Measurements from ENCODE around the gene C6orf132.
A peak's percentile ranks its signal among the peaks of the same experiment; 100 is the strongest.

Gene C6orf132

DNA sequence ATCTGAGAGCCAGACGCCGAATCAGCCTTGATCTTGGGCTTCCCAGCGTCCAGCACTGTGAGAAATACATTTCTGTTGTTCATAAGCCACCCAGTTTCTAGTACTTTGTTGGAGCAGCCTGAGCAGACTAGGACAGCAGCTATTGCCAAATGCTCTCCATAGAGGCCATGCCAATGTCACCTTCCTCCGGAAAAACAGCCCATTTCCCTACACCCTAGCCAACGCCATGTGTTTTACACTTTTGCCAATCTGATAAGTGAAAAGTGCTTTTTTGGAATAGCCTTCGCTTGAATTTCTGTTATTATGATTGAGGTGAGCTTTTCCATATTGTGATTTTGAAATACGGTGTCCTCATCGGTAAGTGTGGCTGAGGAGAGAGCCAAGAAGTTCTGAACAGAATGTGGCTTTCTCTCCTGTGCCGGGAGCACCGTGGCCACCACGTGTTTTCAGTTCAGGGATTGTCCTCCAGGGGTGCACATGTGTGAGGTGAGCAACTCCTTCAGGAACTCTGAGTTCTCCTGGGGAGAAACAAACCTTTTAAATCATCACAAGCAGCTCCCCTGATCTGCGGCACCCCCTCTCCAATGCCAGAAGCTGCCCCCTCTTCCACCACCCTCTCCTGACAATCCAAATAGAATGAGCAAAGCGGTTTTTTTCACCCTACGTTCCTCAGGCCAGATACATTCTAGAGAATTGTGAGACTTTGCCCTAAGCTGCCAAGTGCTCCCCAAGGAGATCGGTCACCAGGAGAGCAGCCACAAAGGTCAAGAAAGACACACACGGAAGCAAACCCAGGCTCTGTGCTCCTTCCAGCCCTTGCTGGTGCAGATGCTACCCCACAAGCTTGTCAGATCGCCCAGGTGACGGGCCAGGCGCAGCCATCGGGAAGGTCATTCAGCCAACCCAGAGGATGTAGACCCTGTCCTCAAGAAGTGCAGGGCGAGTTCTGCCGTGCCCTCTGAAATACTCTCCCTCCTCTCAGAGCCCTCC, 56.1 kb downstream of the C6orf132 start:
- Mint-ChIP-seq H3K9me3 (no peaks in the 10 kb centered on the region), H3K4me1 (no peaks in the 10 kb centered on the region), H3K4me3 (no peak overlapping the region), H3K27me3 (no peaks in the 10 kb centered on the region), H3K36me3 (peaks cover 2% of the 10 kb centered on the region), H3K27ac (no peak overlapping the region)

DNA sequence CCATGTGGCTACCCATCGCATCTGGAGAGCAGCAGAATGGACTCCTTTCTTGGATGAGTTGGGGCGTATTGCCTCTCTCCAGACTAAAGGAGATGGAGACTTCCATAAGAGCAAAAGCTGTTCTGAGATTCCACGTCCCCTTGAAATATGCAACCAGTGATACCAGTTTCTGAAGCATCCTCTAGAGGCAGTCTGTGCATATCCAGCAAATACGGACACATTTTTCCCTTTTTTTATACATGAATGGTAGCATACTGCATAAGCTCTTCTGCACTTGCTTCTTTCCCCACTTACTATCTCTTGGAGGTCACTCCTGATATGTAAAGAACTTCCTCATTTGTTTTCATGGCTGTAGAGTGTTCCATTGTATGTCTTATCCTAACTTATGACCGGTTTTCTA, 57.5 kb downstream of the C6orf132 start:
- Mint-ChIP-seq H3K27me3 (no peaks in the 10 kb centered on the region), H3K9me3 (no peaks in the 10 kb centered on the region), H3K4me1 (no peaks in the 10 kb centered on the region), H3K27ac (no peak overlapping the region), H3K4me3 (no peak overlapping the region), H3K36me3 (peaks cover 2% of the 10 kb centered on the region)

- Mint-ChIP-seq H3K36me3 (peaks cover 2% of the 10 kb centered on the region), H3K9me3 (no peaks in the 10 kb centered on the region), H3K4me3 (no peak overlapping the region), H3K27ac (peak overlapping the region; percentile 27), H3K4me1 (no peaks in the 10 kb centered on the region), H3K27me3 (no peaks in the 10 kb centered on the region)
Measured at GRCh38 chr6:42083530-42083929, 58.9 kb downstream of the C6orf132 start.

DNA sequence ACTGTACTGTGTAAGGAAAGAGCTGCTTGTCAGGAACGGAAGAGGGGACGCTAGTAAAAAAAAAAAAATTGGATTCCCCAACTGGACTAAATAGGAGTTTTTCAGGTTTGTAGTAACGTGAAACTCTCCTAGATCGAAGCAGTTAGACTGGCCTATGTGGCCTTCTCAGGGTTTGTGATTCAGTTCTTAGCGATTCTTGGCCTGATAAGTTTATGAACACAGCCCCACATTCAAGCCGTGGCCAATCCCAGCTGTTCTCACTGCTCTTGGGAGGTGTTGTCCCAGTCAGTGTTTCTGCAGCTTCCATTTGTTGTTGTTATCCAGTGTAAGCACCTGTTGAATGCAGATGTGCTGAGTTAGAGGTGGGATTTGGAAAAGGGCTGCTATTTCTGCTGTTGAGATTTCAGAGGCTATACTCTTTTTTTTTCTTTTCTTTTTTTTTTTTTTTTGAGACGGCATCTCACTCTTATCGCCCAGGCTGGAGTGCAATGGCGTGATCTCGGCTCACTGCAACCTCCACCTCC, 62.4 kb downstream of the C6orf132 start:
- Mint-ChIP-seq H3K4me1 (peaks cover 4% of the 10 kb centered on the region), H3K36me3 (peaks cover 5% of the 10 kb centered on the region), H3K9me3 (no peaks in the 10 kb centered on the region), H3K4me3 (no peak overlapping the region), H3K27me3 (no peaks in the 10 kb centered on the region), H3K27ac (no peak overlapping the region)

DNA sequence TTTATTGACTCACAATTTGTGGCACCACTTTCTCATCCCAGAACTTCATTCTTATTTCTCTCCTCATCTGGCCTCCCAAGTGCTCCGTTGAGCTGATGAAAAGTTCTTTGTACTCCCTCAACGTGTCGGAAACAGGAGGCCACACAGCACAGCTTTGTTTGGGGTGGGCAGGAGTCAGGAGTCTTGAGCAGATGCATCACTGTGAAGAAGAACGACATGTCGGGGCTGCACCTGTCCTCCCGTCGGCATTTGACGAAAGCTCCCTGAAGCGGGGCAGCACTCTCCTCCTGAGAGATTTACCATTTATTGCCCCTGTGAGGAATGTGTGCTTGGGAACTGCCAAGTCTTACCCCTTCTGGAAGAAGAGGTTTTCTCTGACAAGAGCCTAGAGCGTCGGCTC, 64.0 kb downstream of the C6orf132 start:
- H3K4me3 Mint-ChIP-seq = no peak overlapping the region
- H3K36me3 Mint-ChIP-seq = peaks cover 10% of the 10 kb centered on the region
- peaks cover 13% of the 10 kb centered on the region for H3K4me1 Mint-ChIP-seq
- no peaks in the 10 kb centered on the region for H3K9me3 Mint-ChIP-seq
- H3K27ac Mint-ChIP-seq = no peak overlapping the region
- no peaks in the 10 kb centered on the region for H3K27me3 Mint-ChIP-seq

- Mint-ChIP-seq H3K27me3 (no peaks in the 10 kb centered on the region), H3K27ac (no peak overlapping the region), H3K36me3 (peaks cover 13% of the 10 kb centered on the region), H3K4me1 (peaks cover 17% of the 10 kb centered on the region), H3K9me3 (no peaks in the 10 kb centered on the region), H3K4me3 (no peak overlapping the region)
Measured at GRCh38 chr6:42075159-42075838, 67.1 kb downstream of the C6orf132 start.

GRCh38 chr6:42073287-42073686, 69.1 kb downstream of the C6orf132 start:
- H3K36me3 Mint-ChIP-seq = peaks cover 11% of the 10 kb centered on the region
- H3K27me3 Mint-ChIP-seq = no peaks in the 10 kb centered on the region
- peak overlapping the region; percentile 43 for H3K27ac Mint-ChIP-seq
- peaks cover 17% of the 10 kb centered on the region for H3K4me1 Mint-ChIP-seq
- H3K4me3 Mint-ChIP-seq = no peak overlapping the region
- H3K9me3 Mint-ChIP-seq = no peaks in the 10 kb centered on the region

DNA sequence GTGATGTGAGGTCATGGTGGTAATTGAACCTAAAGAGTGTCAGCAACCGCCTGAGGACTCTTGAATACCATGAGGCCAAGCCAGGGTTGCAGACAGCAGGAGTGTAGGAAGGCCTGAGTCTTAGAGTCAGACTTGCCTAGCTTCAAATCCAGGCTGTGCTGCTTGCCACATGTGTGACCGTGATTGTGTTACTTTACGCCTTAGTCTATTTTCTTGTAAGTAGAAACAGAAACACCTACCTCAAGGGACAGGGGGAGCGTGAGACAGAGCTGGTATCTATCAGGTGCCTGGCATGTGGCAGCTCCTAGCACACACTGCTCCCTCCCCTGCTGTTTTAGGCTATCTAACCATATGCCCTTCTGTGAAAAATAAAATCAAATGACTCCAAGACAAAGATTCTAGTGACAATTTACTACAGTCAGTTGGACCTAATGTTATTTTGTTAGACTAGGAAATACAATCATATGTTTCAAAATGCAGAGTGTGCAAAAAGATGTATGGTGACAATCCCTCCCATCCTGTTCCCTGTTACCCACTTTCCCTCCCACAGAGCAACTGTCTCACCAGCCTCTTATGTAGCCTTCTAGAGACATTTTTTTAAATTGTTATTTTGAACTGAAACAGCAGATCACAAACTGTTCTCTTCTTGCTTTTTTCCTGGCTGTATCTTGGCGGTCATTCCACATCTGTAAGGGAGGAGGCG, 70.4 kb downstream of the C6orf132 start:
- no peaks in the 10 kb centered on the region for H3K27me3 Mint-ChIP-seq
- no peak overlapping the region for H3K27ac Mint-ChIP-seq

GRCh38 chr6:42068872-42069522, 73.4 kb downstream of the C6orf132 start:
- H3K27me3 Mint-ChIP-seq = no peaks in the 10 kb centered on the region
- H3K36me3 Mint-ChIP-seq = peaks cover 15% of the 10 kb centered on the region
- H3K9me3 Mint-ChIP-seq = no peaks in the 10 kb centered on the region
- no peak overlapping the region for H3K27ac Mint-ChIP-seq
- H3K4me3 Mint-ChIP-seq = no peak overlapping the region
- peaks cover 8% of the 10 kb centered on the region for H3K4me1 Mint-ChIP-seq

More for the DNA sequence above, 70.4 kb downstream of the C6orf132 start:
- Mint-ChIP-seq H3K36me3 (peaks cover 13% of the 10 kb centered on the region), H3K4me1 (peaks cover 17% of the 10 kb centered on the region), H3K9me3 (no peaks in the 10 kb centered on the region), H3K4me3 (no peak overlapping the region)

DNA sequence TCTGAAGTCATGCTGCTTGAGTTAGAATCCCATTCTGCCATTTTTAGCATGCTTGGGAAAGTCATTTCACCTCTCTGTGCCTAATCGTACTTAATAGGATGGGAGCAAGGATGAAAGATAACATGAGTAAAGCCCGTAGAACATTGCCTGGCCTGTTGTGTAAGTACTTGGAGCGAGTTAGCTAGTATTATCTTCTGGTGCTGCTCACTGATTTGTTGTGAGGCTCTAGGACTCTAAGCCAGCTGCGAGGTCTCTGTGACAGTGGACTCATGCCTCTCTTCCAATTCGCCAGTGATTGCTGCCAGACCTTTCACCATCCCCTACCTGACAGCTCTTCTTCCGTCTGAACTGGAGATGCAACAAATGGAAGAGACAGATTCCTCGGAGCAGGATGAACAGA, 74.2 kb downstream of the C6orf132 start:
- no peak overlapping the region for H3K27ac Mint-ChIP-seq
- H3K4me1 Mint-ChIP-seq = peaks cover 1% of the 10 kb centered on the region
- no peaks in the 10 kb centered on the region for H3K9me3 Mint-ChIP-seq
- H3K36me3 Mint-ChIP-seq = peaks cover 8% of the 10 kb centered on the region
- H3K27me3 Mint-ChIP-seq = no peaks in the 10 kb centered on the region
- no peak overlapping the region for H3K4me3 Mint-ChIP-seq

DNA sequence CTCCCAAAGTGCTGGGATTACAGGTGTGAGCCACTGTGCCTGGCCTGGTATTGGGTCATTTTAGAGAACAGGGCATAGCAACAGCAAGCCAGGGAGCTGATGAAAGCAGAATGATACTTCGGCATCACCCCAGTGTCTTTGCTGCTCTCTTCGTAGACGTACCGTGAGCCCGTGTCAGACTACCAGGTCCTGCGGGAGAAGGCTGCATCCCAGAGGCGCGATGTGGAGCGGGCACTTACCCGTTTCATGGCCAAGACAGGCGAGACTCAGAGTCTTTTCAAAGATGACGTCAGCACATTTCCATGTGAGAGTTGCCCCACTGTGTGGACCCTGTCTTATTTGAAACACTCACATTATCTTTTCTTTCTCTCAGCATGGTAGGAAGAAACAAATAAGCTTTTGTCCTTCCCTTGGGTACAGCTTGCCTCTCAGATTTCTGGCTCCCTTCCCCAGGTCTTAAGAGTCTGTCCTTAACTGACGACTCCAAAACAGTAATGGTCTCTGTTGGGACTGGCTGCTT, 76.2 kb downstream of the C6orf132 start:
- no peak overlapping the region for H3K27ac Mint-ChIP-seq
- no peaks in the 10 kb centered on the region for H3K4me1 Mint-ChIP-seq
- no peaks in the 10 kb centered on the region for H3K27me3 Mint-ChIP-seq
- peaks cover 7% of the 10 kb centered on the region for H3K36me3 Mint-ChIP-seq
- no peak overlapping the region for H3K4me3 Mint-ChIP-seq
- H3K9me3 Mint-ChIP-seq = no peaks in the 10 kb centered on the region

DNA sequence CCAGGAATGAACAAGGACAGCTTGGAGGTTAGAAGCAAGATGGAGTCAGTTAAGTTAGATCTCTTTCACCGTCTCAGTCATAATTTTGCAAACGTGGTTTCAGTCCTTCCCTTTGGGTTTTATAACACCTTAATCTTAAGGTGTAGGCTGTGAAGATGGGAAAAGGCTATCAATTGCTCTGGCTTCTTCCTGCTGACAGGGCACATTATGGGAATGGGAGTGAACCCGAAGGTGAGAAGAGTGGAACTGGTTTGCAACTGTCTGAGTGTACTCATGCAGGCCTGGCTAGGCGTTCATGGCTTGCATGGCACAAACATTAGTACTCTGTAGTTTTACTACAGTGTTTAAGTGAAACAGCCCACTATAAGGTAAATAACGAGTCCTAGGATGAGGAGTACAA, 82.7 kb downstream of the C6orf132 start:
- peaks cover 5% of the 10 kb centered on the region for H3K4me1 Mint-ChIP-seq
- no peaks in the 10 kb centered on the region for H3K27me3 Mint-ChIP-seq
- H3K27ac Mint-ChIP-seq = no peak overlapping the region
- H3K4me3 Mint-ChIP-seq = no peak overlapping the region
- H3K9me3 Mint-ChIP-seq = no peaks in the 10 kb centered on the region
- peaks cover 27% of the 10 kb centered on the region for H3K36me3 Mint-ChIP-seq

DNA sequence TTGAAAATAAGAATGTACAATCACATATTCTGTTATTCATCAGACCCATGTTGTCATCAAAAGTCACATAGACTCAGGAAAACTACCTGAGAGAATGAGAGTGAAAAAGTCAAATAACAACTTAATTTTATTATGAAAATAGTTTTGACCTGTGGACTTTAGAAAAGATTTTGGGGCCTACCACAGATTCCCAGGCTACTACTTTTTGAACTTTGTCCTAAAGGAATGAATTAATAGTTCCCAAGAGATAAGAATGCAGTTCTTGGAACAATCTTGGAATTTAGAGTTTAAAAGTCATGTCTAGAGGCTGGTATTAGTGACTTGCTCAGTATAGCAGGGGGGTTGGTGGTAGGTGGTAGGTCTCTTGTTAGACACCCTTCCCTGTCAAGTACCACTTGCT, 88.8 kb downstream of the C6orf132 start:
- Mint-ChIP-seq H3K27ac (no peak overlapping the region), H3K36me3 (peaks cover 14% of the 10 kb centered on the region), H3K4me1 (peaks cover 50% of the 10 kb centered on the region), H3K9me3 (no peaks in the 10 kb centered on the region), H3K4me3 (no peak overlapping the region), H3K27me3 (no peaks in the 10 kb centered on the region)

DNA sequence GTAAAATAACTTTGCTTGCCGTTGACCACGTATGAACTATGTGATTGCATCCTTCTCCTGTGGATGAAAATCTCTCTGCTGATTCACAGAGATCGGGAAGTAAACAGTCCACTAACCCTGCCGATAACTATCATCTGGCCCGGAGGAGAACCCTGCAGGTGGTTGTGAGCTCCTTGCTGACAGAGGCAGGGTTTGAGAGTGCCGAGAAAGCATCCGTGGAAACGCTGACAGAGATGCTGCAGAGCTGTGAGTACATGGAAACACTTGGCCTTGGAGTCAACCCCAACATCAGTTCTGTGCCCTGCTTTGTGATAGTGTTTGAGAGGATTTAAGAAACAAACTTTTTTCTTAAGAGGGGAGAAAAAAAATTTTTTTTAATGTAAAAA, 91.2 kb downstream of the C6orf132 start:
- Mint-ChIP-seq H3K4me1 (peaks cover 65% of the 10 kb centered on the region), H3K27ac (peak overlapping the region; percentile 98), H3K27me3 (no peaks in the 10 kb centered on the region), H3K36me3 (peaks cover 6% of the 10 kb centered on the region), H3K4me3 (peak overlapping the region; percentile 97), H3K9me3 (no peaks in the 10 kb centered on the region)

Data from activated naive CD4-positive, alpha-beta T cell treated with anti-CD3 and anti-CD28 coated beads, Interleukin-2, amount 50 U/mL, for 24 hours (primary cell).